Sigmoid colon (tissue), 7 donors: Measurements from ENCODE around the gene ZBTB39. TPM values are rescaled to one million over a fixed set of nuclear protein-coding genes. Genes with fewer than 3 reads are reported as not detected.

Experiments
- DNase-seq: peaks from one replicate; pipeline ENCODE4 v3.0.0-alpha.2; 2019
- H3K27ac ChIP-seq, 4 donors: fragments of 200-600 bp; sonication (generic); one replicate each; pipeline ENCODE4 v1.5.1; 2016 to 2019; ENCODE audit warnings: mild to moderate bottlenecking in 1 of 4
- H3K27me3 ChIP-seq, 3 donors: fragments of 200-600 bp; sonication (generic); one replicate each; pipeline ENCODE4 v1.5.1; 2019; ENCODE audit warnings: mild to moderate bottlenecking in 1 of 3
- H3K36me3 ChIP-seq, 4 donors: fragments of 200-600 bp; sonication (generic); one replicate each; pipeline ENCODE4 v1.5.1; 2016 to 2019
- H3K4me1 ChIP-seq, 4 donors: fragments of 200-600 bp; sonication (generic); one replicate each; pipeline ENCODE4 v1.5.1; 2017 to 2019
- H3K4me3 ChIP-seq, 4 donors: fragments of 200-600 bp; sonication (generic); one replicate each; pipeline ENCODE4 v1.5.1; 2017 to 2019; ENCODE audit warnings: mild to moderate bottlenecking in 2 of 4, moderate library complexity in 1 of 4
- H3K9me3 ChIP-seq, 4 donors: fragments of 200-600 bp in 3 of 4; sonication (generic) in 3 of 4; one replicate each; pipeline versions ENCODE4 v1.5.1 to v1.6.1; 2013 to 2019
- EP300 ChIP-seq, 4 donors: sonication (generic); formaldehyde crosslinking; IDR thresholded peaks; one replicate each; pipeline ENCODE4 v1.6.1; 2017; ENCODE audit warnings: antibody characterized with exemption in 4 of 4
- POLR2A ChIP-seq, 2 donors: fragments of 450-650 bp; IDR thresholded peaks; one replicate each; pipeline ENCODE4 v1.6.1; 2016; ENCODE audit warnings: antibody characterized with exemption in 2 of 2, mild to moderate bottlenecking in 2 of 2, moderate library complexity in 2 of 2
- POLR2AphosphoS5 ChIP-seq, 4 donors: sonication (generic); formaldehyde crosslinking; IDR thresholded peaks; one replicate each; pipeline ENCODE4 v1.6.1; 2017; ENCODE audit warnings: antibody characterized with exemption in 4 of 4
- WGBS, 2 donors: extraction: QIAGEN DNeasy Blood & Tissue Kit; methylation state at CpG; one replicate each; pipeline ENCODE4 v1.1.7; 2013; 5-methylcytosine and 5-hydroxymethylcytosine counted together
- intact Hi-C: fragments of 100-400 bp; cut with DNase I; formaldehyde crosslinking; loops from one replicate; pipeline ENCODE4 v1.15.1; 2023
- polyA plus RNA-seq, 3 donors: library from polyadenylated mRNA; stranded (reverse); fragments of 200-250 nt; gene quantifications; one replicate each; pipeline ENCODE4 v1.2.3, GENCODE V29; 2013
- total RNA-seq, 4 donors: library from RNA; depleted of rRNA; stranded (reverse); fragments of >200 nt; gene quantifications; one replicate each; pipeline ENCODE4 v1.1.0, GENCODE V29; 2016
- TF ChIP-seq, protein P1 (sequence below), 4 experiments: fragments of 450-650 bp in 3 of 4; fragments of 200-600 bp in 1 of 4; IDR thresholded peaks; one replicate each; pipeline ENCODE4 v1.5.1; 2016 to 2019; ENCODE audit warnings: antibody characterized with exemption in 4 of 4, mild to moderate bottlenecking in 3 of 4, moderate library complexity in 2 of 4
- donor health status: healthy with polysubstance abuse.
- donor health status: Bipolar disorder and iron deficiency.
- donor health status: healthy.

The ZBTB39 gene
- total and polyA plus RNA-seq, 7 donors, result 0.69 to 6.4 (median 5.0) TPM

DNA sequence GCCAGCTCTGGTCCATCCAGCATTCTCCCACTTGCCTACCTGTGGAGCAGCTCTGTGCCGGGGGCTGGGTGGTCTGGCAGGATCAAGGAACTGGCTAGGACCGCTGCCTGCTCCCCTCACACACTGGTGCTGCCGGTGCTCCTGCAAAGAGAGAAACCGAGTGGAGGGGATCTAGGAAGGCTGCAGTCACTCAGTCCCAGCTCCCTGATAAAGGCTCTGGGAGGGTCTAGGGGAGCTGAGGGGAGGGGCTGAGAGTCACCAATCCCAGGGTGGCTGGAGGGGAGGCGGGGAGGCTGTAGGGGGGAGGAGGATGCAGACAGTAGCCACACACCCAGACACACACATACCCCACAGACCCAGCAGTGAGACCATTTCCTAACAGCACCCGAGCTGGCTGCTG lies 10.0 kb upstream of the ZBTB39 start, which contains the start of gene TAC3:
TSS of gene TAC3 (minus strand) at position 182 of the 400 bp plus-strand sequence. CDS start 732 bp downstream, outside the sequence.
- WGBS, 2 donors, result 79 to 82% methylated on average over 6 of the region's 6 CpGs
- intact Hi-C loops, result no loop called here
- TF ChIP-seq EP300 (IDR thresholded peaks at IDR 0.05), result no peak
- TF ChIP-seq, protein P1, sequence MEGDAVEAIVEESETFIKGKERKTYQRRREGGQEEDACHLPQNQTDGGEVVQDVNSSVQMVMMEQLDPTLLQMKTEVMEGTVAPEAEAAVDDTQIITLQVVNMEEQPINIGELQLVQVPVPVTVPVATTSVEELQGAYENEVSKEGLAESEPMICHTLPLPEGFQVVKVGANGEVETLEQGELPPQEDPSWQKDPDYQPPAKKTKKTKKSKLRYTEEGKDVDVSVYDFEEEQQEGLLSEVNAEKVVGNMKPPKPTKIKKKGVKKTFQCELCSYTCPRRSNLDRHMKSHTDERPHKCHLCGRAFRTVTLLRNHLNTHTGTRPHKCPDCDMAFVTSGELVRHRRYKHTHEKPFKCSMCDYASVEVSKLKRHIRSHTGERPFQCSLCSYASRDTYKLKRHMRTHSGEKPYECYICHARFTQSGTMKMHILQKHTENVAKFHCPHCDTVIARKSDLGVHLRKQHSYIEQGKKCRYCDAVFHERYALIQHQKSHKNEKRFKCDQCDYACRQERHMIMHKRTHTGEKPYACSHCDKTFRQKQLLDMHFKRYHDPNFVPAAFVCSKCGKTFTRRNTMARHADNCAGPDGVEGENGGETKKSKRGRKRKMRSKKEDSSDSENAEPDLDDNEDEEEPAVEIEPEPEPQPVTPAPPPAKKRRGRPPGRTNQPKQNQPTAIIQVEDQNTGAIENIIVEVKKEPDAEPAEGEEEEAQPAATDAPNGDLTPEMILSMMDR (IDR thresholded peaks at IDR 0.05), result no peak
- TF ChIP-seq POLR2AphosphoS5 (IDR thresholded peaks at IDR 0.05), result no peak
- TF ChIP-seq POLR2A (IDR thresholded peaks at IDR 0.05), result no peak
- Histone ChIP-seq H3K4me3 (no peak within 1 kb of the TSS), H3K27me3 (no peaks in the 10 kb centered on the region), H3K27ac (no peak within 1 kb of the TSS), H3K4me1 (no peaks in the 10 kb centered on the region), H3K36me3 (no peaks in the 10 kb centered on the region), H3K9me3 (no peaks in the 10 kb centered on the region)
- no peak for DNase-seq

DNA sequence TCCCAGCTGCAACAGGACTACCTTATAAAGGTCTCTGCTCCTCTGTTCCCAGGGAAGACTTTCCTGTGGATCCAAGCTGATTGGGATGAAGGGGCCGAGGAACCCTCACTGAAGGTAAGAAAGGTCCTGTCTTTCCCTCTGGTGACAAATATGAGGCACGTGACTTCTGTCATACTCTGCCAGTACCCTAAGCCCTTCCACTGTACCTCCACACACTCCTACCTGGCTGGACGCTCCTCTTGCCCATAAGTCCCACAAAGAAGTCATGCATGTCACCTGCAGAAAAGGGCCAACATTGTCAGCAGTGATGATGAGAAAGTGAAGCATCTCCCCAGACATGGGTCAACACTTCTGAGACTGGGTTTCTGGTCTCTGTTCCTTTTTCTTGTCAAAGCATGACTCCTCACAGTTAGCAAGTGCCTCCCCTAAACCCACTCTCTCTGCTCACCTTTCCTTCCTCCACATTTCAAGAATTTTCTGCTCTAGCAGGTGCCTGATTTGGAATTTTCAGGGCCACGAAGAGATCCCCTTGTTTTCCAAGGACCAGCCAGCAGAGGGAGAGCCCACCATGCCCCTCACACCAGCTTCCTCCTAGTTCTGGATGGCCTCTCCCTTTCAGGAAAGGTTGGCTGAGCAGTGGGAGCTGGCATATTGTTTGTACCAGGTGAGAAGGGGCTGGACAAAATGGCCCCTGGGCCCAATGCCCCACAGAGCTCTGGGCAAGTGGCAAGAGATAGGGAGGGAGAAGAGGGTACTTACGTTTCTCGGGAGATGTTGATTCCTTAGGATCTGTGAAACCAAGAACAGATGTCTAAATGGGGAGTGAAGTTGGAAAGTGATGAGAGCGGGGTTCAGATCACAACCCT lies 6.5 kb upstream of the ZBTB39 start:
- WGBS, 2 donors, result 84 to 88% methylated on average over 7 of the region's 7 CpGs

DNA sequence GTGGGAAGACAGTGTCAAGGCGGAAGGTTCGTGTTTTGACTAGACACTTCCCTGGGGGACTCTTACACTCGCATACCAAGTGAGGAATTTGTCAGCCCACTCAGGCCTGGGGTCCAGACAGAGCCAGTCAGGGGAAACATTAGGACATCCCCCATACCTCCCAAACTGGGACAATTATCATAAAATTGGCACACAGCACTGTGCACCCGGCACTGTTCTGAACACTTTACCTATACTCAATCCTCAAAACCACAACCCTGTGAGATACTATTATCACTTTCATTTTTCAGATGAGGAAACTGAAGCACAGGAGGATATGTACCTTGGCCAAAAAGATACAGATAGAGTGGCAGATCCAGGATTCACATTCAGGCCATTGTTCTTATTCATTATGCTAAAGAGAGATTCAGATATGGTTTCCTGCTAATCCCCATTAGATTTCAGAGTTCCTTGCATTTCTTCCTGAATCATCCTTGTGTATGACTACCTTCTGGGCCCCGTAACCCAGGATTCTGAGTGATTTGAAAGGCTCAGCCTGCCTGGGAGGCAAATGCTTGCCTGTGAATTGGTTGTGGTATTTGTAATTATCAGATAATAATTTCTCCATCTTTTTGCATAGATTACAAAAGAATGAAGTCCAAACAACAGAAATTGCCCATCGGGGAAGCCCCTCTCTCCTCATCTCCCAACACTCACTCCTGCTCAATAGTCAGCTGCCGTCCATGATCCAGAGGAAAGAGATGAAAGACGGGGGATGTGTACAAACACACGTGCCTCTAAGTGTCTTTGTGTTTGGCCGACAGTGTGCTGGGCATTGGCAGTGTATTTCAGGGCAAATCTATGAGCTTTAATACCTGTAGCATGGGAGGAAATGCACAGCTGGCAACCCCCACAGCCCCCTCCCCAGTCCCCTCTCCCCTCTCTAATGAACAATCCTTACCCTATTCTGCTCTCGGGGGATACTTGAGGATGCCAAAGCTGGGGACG lies 5.4 kb upstream of the ZBTB39 start:
- peak; percentile 26 for DNase-seq
- Histone ChIP-seq H3K9me3 (no peaks in the 10 kb centered on the region), H3K4me1 (peaks cover 0 to 22% (median 19%) of the 10 kb centered on the region in 4 donors), H3K27me3 (no peaks in the 10 kb centered on the region), H3K4me3 (no peak overlapping the region), H3K36me3 (no peaks in the 10 kb centered on the region), H3K27ac (no peak overlapping the region)
- WGBS, 2 donors, result 80 to 86% methylated on average over 12 of the region's 12 CpGs
- TF ChIP-seq, protein P1 (IDR thresholded peaks at IDR 0.05), result no peak
- no peak for TF ChIP-seq EP300 (IDR thresholded peaks at IDR 0.05)
- TF ChIP-seq POLR2A (IDR thresholded peaks at IDR 0.05), result no peak
- no peak for TF ChIP-seq POLR2AphosphoS5 (IDR thresholded peaks at IDR 0.05)
- intact Hi-C loops, result no loop called here

More for the DNA sequence above, 6.5 kb upstream of the ZBTB39 start:
- no peaks in the 10 kb centered on the region for H3K27me3 ChIP-seq
- H3K36me3 ChIP-seq, result no peaks in the 10 kb centered on the region
- peaks cover 0 to 17% (median 15%) of the 10 kb centered on the region in 4 donors for H3K4me1 ChIP-seq
- H3K4me3 ChIP-seq, result no peak overlapping the region
- intact Hi-C loops, result no loop called here
- TF ChIP-seq POLR2AphosphoS5 (IDR thresholded peaks at IDR 0.05) (no peak), EP300 (IDR thresholded peaks at IDR 0.05) (no peak), POLR2A (IDR thresholded peaks at IDR 0.05) (no peak)
- TF ChIP-seq, protein P1 (IDR thresholded peaks at IDR 0.05), result no peak
- no peaks in the 10 kb centered on the region for H3K9me3 ChIP-seq
- no peak overlapping the region for H3K27ac ChIP-seq
- peak; percentile 58 for DNase-seq

DNA sequence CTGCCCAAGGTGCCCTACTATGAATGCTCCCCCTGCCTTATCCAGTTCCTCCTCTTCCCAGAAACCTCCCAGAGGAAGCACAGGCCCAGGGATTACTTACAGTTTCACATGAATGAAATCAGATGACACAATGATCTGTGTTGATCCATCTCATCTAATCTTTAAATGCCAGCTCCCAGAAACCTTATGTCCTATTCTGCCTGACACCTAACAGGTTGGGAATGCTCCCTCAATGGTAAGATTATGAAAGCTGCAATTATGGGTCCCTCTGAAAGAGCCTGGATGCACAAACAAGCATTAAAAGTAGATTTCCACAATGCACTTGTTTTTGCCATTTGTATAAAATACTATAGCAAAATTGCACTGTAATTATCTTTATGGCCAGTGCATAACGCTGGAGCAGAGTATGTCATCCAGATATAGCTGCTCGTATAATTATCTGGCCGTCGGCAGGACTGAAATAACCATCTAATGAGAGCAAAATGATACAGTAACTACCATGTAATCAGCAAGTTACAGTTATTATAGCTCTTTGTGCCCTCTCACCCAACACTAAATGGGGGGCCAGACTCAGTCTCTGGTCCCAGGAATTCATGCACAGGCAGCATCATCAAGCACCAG lies 4.4 kb upstream of the ZBTB39 start:
- H3K4me3 ChIP-seq, result no peak overlapping the region
- WGBS, 2 donors, result 29 to 84% methylated on average over 4 of the region's 4 CpGs
- intact Hi-C loops, result no loop called here
- DNase-seq, result no peak
- TF ChIP-seq, protein P1 (IDR thresholded peaks at IDR 0.05), result no peak
- no peak for TF ChIP-seq POLR2A (IDR thresholded peaks at IDR 0.05)
- TF ChIP-seq EP300 (IDR thresholded peaks at IDR 0.05), result no peak
- no peak for TF ChIP-seq POLR2AphosphoS5 (IDR thresholded peaks at IDR 0.05)
- no peak overlapping the region for H3K27ac ChIP-seq
- no peaks in the 10 kb centered on the region for H3K36me3 ChIP-seq
- peaks cover 0 to 26% (median 22%) of the 10 kb centered on the region in 4 donors for H3K4me1 ChIP-seq
- no peaks in the 10 kb centered on the region for H3K27me3 ChIP-seq
- no peaks in the 10 kb centered on the region for H3K9me3 ChIP-seq
